H1 (cell line): ENCODE results near the gene ZNF609. TPM values are rescaled to one million over a fixed set of nuclear protein-coding genes. Genes with fewer than 3 reads are reported as not detected.

ENCODE experiments used
- BRCA1 ChIP-seq: IDR thresholded peaks from 2 replicates; pipeline ENCODE4 v1.6.1; 2012; ENCODE audit warnings: low read depth, low read length, improper control_type of control experiment
- RNF2 ChIP-seq: fragments of 200-900, 300-1000 bp; sonication (generic); IDR thresholded peaks from 2 replicates; pipeline ENCODE4 v1.7.1; 2016; ENCODE audit warnings: borderline replicate concordance, low read depth, mild to moderate bottlenecking, antibody characterized with exemption, low read length; ENCODE audit not compliant: poor library complexity, severe bottlenecking; ENCODE audit errors: missing control alignments
- polyA plus RNA-seq, 7 experiments: library from polyadenylated mRNA; depleted of rRNA in 3 of 7; stranded (reverse) in 5 of 7; unstranded in 2 of 7; fragments of >200 nt in 5 of 7; fragments of 200-250 nt in 2 of 7; gene quantifications; 1 replicate in 5 of 7; 2 replicates in 1 of 7; 4 replicates in 1 of 7; pipeline versions ENCODE4 v1.2.1 to v1.2.3, GENCODE V29; 2011 to 2013; ENCODE audit warnings: missing spikeins in 2 of 7, mixed read lengths in 2 of 7
- total RNA-seq: library from RNA; stranded (reverse); fragmentation: NEBNext Ultra II Directional; extraction: Animal tissue kit (Norgen Biotek cat#: 25700); gene quantifications from 2 replicates; pipeline ENCODE4 v1.2.1, GENCODE V29; 2021

Gene ZNF609
- total and polyA plus RNA-seq, 2 of the 8 experiments (the other 6 are each of a cell fraction or from before 2014, with no cell fraction given) = 15.5 to 47.8 TPM

DNA sequence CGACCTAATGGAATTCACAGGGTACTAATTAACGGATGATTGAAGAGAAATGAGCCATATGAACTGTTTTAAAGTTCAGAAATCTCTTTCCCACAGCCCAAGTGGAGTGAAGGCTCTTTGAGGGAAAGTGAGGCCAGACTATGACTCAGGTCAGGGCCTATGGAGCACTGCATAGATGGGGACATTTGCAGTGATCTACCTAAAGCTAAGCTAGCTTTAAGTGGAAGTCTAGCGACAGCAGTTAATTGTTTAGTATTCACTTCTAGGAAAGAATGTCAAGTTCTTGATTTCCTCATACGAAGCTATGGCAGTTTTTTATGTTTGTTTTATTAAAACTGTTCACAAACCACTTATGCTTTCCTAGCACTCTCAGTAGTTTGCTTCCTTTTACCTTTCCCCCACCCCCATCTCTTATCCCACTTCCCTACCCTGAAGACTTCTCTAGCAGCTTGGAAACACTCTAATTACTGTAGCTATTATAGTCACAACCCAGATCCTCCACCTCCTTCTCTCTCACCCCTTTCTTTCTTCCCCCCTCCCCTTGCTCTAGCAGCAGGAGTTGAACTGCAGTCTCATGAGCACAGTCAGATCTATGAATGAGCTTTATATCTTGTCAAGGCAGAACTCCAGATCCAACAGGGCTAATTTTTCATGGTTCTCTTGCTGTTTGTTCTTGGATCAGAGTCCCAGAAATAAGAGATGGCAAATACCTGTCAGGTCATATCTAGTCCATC, 6.2 kb downstream of the ZNF609 start (continued):
- TF ChIP-seq RNF2 (no peak), BRCA1 (no peak)
- TF ChIP-seq, all 59 proteins: peak for 0
